Neural cell (in vitro differentiated cells): ENCODE data around the gene SYNE3.

ENCODE experiments used
- CTCF ChIP-seq: fragments of 450-650 bp; IDR thresholded peaks from 2 replicates; pipeline ENCODE4 v1.5.1; 2014; ENCODE audit warnings: antibody characterized with exemption, mild to moderate bottlenecking, moderate library complexity; ENCODE audit not compliant: poor library complexity, severe bottlenecking
- EP300 ChIP-seq: fragments of 450-650 bp; conservative IDR thresholded peaks from 2 replicates; pipeline ENCODE4 v1.6.1; 2014; ENCODE audit warnings: antibody characterized with exemption, mild to moderate bottlenecking, moderate library complexity; ENCODE audit not compliant: poor library complexity, severe bottlenecking
- EZH2 ChIP-seq: fragments of 200-600, 300-800 bp; shearing (Covaris generic), sonication (generic); IDR thresholded peaks from 2 replicates; pipeline ENCODE4 v1.6.1; 2014; ENCODE audit warnings: antibody characterized with exemption, low read length, borderline replicate concordance, mild to moderate bottlenecking; ENCODE audit not compliant: insufficient read depth, poor library complexity, severe bottlenecking
- POLR2AphosphoS5 ChIP-seq: IDR thresholded peaks from 2 replicates; pipeline ENCODE4 v1.6.1; 2012
- RAD21 ChIP-seq: fragments of 450-650 bp; conservative IDR thresholded peaks from 2 replicates; pipeline ENCODE4 v1.6.1; 2014; ENCODE audit warnings: antibody characterized with exemption, mild to moderate bottlenecking, moderate library complexity
- TAF1 ChIP-seq: IDR thresholded peaks from 2 replicates; pipeline ENCODE4 v1.6.1; 2012; ENCODE audit warnings: low read depth
- TF ChIP-seq, protein P1 (sequence below): IDR thresholded peaks from 2 replicates; pipeline ENCODE4 v1.6.1; 2012; ENCODE audit warnings: borderline replicate concordance

- TF ChIP-seq CTCF (no peak), EZH2 (no peak), POLR2AphosphoS5 (no peak), EP300 (no peak), TAF1 (no peak), RAD21 (no peak)
- TF ChIP-seq, protein P1, sequence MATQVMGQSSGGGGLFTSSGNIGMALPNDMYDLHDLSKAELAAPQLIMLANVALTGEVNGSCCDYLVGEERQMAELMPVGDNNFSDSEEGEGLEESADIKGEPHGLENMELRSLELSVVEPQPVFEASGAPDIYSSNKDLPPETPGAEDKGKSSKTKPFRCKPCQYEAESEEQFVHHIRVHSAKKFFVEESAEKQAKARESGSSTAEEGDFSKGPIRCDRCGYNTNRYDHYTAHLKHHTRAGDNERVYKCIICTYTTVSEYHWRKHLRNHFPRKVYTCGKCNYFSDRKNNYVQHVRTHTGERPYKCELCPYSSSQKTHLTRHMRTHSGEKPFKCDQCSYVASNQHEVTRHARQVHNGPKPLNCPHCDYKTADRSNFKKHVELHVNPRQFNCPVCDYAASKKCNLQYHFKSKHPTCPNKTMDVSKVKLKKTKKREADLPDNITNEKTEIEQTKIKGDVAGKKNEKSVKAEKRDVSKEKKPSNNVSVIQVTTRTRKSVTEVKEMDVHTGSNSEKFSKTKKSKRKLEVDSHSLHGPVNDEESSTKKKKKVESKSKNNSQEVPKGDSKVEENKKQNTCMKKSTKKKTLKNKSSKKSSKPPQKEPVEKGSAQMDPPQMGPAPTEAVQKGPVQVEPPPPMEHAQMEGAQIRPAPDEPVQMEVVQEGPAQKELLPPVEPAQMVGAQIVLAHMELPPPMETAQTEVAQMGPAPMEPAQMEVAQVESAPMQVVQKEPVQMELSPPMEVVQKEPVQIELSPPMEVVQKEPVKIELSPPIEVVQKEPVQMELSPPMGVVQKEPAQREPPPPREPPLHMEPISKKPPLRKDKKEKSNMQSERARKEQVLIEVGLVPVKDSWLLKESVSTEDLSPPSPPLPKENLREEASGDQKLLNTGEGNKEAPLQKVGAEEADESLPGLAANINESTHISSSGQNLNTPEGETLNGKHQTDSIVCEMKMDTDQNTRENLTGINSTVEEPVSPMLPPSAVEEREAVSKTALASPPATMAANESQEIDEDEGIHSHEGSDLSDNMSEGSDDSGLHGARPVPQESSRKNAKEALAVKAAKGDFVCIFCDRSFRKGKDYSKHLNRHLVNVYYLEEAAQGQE: no peak
These were observed 6.1 kb upstream of the SYNE3 start for GRCh38 chr14:95522556-95522955.
